LNCAP (cell line): ENCODE results near the gene LELP1.

ENCODE experiments used
- TF ChIP-seq, protein P1 (sequence below): fragments of 450-650 bp; IDR thresholded peaks from 2 replicates; pipeline ENCODE4 v1.5.1; 2017; ENCODE audit warnings: mild to moderate bottlenecking

LELP1 gene

DNA sequence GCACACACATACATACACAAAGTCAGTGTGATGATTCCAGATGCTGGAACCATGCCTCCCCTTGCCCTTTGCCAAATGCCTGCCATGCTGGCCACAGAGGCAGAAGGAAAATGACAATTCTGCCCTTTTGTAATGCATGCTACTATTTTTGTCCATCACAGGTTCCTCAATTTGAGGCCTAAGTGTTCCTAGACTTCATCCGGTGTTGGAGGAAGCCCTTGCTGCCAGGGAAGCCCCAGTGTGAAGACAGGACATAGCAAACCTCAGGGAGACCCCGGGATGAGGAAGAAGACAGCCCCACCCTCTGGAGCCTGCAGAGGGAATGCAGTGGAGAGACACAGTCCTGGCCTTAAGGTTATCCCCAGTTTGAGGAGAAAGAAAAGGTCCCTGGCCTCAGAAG, 28.6 kb downstream of the LELP1 start:
- TF ChIP-seq, protein P1, sequence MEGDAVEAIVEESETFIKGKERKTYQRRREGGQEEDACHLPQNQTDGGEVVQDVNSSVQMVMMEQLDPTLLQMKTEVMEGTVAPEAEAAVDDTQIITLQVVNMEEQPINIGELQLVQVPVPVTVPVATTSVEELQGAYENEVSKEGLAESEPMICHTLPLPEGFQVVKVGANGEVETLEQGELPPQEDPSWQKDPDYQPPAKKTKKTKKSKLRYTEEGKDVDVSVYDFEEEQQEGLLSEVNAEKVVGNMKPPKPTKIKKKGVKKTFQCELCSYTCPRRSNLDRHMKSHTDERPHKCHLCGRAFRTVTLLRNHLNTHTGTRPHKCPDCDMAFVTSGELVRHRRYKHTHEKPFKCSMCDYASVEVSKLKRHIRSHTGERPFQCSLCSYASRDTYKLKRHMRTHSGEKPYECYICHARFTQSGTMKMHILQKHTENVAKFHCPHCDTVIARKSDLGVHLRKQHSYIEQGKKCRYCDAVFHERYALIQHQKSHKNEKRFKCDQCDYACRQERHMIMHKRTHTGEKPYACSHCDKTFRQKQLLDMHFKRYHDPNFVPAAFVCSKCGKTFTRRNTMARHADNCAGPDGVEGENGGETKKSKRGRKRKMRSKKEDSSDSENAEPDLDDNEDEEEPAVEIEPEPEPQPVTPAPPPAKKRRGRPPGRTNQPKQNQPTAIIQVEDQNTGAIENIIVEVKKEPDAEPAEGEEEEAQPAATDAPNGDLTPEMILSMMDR, result no peak

- TF ChIP-seq, protein P1, result no peak
Observed at GRCh38 chr1:153232553-153232952, 29.3 kb downstream of the LELP1 start.

- TF ChIP-seq, protein P1, result no peak
Observed at GRCh38 chr1:153233448-153233847, 30.2 kb downstream of the LELP1 start.

GRCh38 chr1:153238527-153238926, 35.3 kb downstream of the LELP1 start:
- TF ChIP-seq, protein P1, result no peak; the same call in 1 of the 2 replicates

DNA sequence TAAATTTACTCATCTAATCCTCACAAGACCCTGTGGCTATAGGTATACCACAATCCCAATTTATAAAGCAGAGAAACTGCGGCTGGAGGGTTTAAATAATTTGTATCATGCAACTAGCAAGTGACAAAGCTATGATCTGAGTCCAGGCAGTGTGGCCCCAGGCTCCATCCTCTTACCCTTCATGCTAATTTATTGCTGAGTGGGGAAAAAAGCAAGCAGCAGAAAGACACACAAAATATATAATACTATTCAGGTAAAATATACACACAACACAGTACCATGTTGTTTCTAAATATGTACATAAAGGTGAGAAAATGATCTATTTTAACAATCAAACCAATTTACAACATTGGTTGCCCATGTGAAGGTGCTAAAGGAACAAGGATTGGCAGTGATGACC, 38.9 kb downstream of the LELP1 start:
- TF ChIP-seq, protein P1, result no peak

GRCh38 chr1:153245466-153245865, 42.2 kb downstream of the LELP1 start:
- TF ChIP-seq, protein P1, result no peak

DNA sequence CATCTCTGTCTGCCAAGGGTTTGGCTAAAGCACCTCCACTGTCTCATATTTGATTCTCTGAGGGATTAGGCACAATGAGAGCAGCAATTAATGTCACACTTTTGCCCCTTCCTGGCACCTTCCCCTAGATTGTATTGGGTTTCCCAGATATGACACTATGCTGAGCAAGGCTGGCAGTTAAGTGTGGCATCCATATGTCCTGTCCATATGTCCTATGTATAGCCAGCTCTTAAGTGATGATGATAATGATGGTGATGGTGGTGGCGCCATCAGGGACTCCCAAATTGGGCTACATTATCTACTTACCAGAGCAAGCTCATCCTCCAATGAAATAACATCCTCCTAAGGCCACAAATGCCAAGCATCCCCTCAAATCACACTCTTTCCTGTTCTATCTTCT, 42.8 kb downstream of the LELP1 start:
- TF ChIP-seq, protein P1, result no peak

GRCh38 chr1:153246825-153247224, 43.6 kb downstream of the LELP1 start:
- TF ChIP-seq, protein P1, result no peak
